Measurements from ENCODE around the gene FBXL17. TPM values are rescaled to one million over a fixed set of nuclear protein-coding genes. Genes with fewer than 3 reads are reported as not detected.
"Not testable (repeated sequence)": the region's sequence is repeated elsewhere in the genome, so short reads cannot be mapped to it uniquely, and the experiment has no call there.

FBXL17 gene
- total RNA-seq, 4 donors from 2014 or later: 14.9 to 62.5 (median 20.6) TPM

DNA sequence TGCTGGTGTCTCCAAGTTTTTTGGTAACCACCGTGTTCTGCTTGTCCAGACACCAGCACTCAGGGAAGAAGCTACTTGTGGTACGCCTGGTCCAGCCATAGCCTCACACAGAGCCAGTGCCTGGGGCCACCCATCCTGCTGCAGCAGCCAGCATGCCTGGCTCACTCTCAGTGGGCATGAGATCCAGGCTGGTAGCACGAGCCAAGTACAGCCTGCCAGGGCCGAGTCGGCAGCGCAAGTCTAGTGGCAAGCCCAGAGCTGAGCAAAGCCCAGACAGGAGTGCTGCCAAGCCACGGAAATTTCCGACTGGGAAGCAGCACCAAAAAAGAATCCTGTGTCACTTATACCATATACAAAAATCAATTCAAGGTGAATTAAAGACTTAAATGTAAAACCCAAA is 36.3 kb upstream of the FBXL17 start:
- Histone ChIP-seq H3K4me1 (no peaks in the 10 kb centered on the region), H3K9me3 (peaks cover 3% of the 10 kb centered on the region), H3K36me3 (no peaks in the 10 kb centered on the region), H3K4me3 (no peak overlapping the region), H3K27ac (no peak overlapping the region), H3K27me3 (peaks cover 7% of the 10 kb centered on the region)
- DNase-seq (ENCODE audit: low spot score in 2 of 2): peak in 1 of 2 donors; percentile 52
- no peak for TF ChIP-seq EP300 (IDR thresholded peaks at IDR 0.05)
- TF ChIP-seq POLR2AphosphoS5 (IDR thresholded peaks at IDR 0.05): no peak
- TF ChIP-seq, protein P1, sequence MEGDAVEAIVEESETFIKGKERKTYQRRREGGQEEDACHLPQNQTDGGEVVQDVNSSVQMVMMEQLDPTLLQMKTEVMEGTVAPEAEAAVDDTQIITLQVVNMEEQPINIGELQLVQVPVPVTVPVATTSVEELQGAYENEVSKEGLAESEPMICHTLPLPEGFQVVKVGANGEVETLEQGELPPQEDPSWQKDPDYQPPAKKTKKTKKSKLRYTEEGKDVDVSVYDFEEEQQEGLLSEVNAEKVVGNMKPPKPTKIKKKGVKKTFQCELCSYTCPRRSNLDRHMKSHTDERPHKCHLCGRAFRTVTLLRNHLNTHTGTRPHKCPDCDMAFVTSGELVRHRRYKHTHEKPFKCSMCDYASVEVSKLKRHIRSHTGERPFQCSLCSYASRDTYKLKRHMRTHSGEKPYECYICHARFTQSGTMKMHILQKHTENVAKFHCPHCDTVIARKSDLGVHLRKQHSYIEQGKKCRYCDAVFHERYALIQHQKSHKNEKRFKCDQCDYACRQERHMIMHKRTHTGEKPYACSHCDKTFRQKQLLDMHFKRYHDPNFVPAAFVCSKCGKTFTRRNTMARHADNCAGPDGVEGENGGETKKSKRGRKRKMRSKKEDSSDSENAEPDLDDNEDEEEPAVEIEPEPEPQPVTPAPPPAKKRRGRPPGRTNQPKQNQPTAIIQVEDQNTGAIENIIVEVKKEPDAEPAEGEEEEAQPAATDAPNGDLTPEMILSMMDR (IDR thresholded peaks at IDR 0.05): no peak
- TF ChIP-seq POLR2A (IDR thresholded peaks at IDR 0.05): no peak
- 20% methylated on average over 5 of the region's 8 CpGs for WGBS

DNA sequence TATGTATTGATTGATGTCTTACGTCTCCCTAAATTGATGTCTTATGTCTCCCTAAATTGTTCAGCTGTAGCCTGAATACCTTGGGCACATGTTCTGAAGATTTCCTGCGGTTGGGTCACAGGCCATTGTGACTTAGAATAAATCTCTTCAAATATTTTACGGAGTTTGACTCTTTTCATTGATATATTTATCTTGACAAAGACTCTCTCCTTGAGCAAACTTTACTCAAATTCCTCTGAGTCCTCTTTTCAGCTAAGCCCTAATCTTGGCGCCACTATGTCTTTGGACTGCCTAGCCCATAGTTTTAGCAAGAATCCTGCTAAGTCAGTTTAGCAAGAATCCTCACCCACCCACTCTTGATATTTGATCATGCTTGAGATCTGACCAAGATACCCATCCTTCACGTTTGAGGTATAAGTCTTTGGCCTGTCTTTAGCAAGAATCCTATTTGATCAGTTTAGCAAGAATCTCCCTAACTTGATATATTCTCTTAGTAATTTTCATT is 35.3 kb upstream of the FBXL17 start:
- 82% methylated on average over 5 of the region's 5 CpGs for WGBS
- no peaks in the 10 kb centered on the region for H3K36me3 ChIP-seq
- no peaks in the 10 kb centered on the region for H3K4me1 ChIP-seq

DNA sequence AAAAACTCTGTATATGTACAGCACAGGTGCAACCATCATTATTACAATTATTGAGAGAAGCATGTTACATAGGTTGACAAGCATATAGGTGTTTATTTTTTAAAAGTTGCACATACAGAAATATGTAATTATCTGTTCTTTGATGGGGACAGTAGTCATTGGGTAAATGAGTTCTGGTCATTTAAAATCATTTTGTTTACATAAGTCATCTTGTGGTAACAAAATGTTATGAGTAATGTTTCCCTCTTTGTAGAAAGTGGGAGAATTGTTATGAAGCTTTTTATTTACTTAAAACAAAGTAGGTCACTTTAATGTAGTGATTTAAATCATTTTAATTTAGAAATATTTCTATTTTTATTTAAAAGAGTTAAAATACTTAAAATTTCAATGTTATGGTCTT is 33.8 kb upstream of the FBXL17 start:
- Histone ChIP-seq H3K4me3 (no peak overlapping the region), H3K36me3 (no peaks in the 10 kb centered on the region), H3K27ac (no peak overlapping the region), H3K9me3 (no peaks in the 10 kb centered on the region), H3K4me1 (no peaks in the 10 kb centered on the region), H3K27me3 (peaks cover 7% of the 10 kb centered on the region)
- DNase-seq (ENCODE audit: low spot score in 2 of 2): no peak
- TF ChIP-seq POLR2A (IDR thresholded peaks at IDR 0.05) (no peak), POLR2AphosphoS5 (IDR thresholded peaks at IDR 0.05) (no peak), EP300 (IDR thresholded peaks at IDR 0.05) (no peak)
- TF ChIP-seq, protein P1 (IDR thresholded peaks at IDR 0.05): no peak

More for the DNA sequence above, 35.3 kb upstream of the FBXL17 start:
- Histone ChIP-seq H3K27ac (no peak overlapping the region), H3K27me3 (peaks cover 7% of the 10 kb centered on the region), H3K9me3 (no peaks in the 10 kb centered on the region), H3K4me3 (no peak overlapping the region)
- DNase-seq (ENCODE audit: low spot score in 2 of 2): no peak
- TF ChIP-seq, protein P1 (IDR thresholded peaks at IDR 0.05): no peak
- TF ChIP-seq POLR2A (IDR thresholded peaks at IDR 0.05): no peak
- no peak for TF ChIP-seq POLR2AphosphoS5 (IDR thresholded peaks at IDR 0.05)
- TF ChIP-seq EP300 (IDR thresholded peaks at IDR 0.05): no peak

DNA sequence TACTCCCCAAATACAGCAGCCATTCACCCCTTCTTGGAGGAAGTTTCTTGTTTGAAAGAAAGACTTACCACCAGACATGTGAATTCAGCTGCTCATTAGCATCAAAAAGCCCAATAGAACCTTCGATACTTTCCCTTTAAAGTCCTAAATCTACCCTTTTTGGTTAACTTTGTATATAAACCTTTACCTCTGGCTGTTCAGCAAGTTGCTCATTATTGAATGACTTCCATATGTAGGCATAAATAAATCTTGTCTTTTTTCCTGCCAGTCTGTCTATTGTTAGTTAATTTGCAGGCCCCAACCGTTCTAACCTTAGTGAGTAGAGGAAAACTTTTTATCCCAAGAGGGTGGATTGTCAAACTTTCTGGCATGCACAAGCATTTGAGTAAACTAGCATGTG is 27.9 kb upstream of the FBXL17 start:
- no peak overlapping the region for H3K27ac ChIP-seq
- no peaks in the 10 kb centered on the region for H3K36me3 ChIP-seq
- TF ChIP-seq, protein P1 (IDR thresholded peaks at IDR 0.05): no peak
- no peak for TF ChIP-seq POLR2AphosphoS5 (IDR thresholded peaks at IDR 0.05)
- no peak for TF ChIP-seq EP300 (IDR thresholded peaks at IDR 0.05)
- TF ChIP-seq POLR2A (IDR thresholded peaks at IDR 0.05): no peak
- H3K27me3 ChIP-seq: no peaks in the 10 kb centered on the region
- H3K4me3 ChIP-seq: no peak overlapping the region
- DNase-seq (ENCODE audit: low spot score in 2 of 2): no peak
- no peaks in the 10 kb centered on the region for H3K9me3 ChIP-seq
- no peaks in the 10 kb centered on the region for H3K4me1 ChIP-seq
- WGBS: 43% methylated on average over 2 of the region's 2 CpGs

DNA sequence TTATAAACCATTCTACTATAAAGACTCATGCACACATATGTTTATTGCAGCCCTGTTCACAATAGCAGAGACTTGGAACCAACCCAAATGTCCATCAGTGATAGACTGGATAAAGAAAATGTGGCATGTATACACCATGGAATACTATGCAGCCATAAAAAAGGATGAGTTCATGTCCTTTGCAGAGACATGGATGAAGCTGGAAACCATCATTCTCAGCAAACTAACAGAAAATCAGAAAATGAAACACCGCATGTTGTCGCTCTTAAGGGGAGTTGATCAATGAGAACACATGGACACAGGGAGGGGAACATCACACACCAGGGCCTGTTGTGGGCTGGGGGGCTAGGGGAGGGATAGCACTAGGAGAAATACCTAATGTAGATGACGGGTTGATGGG is 23.3 kb upstream of the FBXL17 start:
- 95% methylated on average over 3 of the region's 3 CpGs for WGBS
- not testable (repeated sequence) for H3K4me1 ChIP-seq; H3K36me3 ChIP-seq; H3K4me3 ChIP-seq; H3K9me3 ChIP-seq; DNase-seq (ENCODE audit: low spot score in 2 of 2); H3K27me3 ChIP-seq; H3K27ac ChIP-seq

DNA sequence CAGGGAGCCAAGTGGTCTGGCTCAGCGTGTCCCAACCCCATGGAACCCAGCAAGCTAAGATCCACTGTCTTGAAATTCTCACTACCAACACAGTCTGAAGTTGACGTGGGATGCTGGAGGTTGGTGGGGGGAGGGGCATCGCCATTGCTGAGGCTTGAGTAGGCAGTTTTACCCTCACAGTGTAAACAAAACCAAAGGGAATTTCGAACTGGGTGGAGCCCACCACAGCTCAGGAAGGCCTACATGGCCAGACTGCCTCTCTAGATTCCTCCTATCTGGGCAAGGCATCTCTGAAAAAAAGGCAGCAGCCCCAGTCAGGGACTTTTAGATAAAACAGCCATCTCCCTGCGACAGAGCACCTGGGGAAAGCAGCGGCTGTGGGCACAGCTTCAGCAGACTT is 17.1 kb upstream of the FBXL17 start:
- no peak overlapping the region for H3K4me3 ChIP-seq
- no peak for TF ChIP-seq EP300 (IDR thresholded peaks at IDR 0.05)
- TF ChIP-seq, protein P1 (IDR thresholded peaks at IDR 0.05): no peak
- no peaks in the 10 kb centered on the region for H3K9me3 ChIP-seq
- H3K27ac ChIP-seq: no peak overlapping the region
- no peak for DNase-seq (ENCODE audit: low spot score in 2 of 2)
- no peaks in the 10 kb centered on the region for H3K27me3 ChIP-seq
- no peaks in the 10 kb centered on the region for H3K4me1 ChIP-seq
- WGBS: 76% methylated on average over 5 of the region's 6 CpGs
- no peaks in the 10 kb centered on the region for H3K36me3 ChIP-seq

DNA sequence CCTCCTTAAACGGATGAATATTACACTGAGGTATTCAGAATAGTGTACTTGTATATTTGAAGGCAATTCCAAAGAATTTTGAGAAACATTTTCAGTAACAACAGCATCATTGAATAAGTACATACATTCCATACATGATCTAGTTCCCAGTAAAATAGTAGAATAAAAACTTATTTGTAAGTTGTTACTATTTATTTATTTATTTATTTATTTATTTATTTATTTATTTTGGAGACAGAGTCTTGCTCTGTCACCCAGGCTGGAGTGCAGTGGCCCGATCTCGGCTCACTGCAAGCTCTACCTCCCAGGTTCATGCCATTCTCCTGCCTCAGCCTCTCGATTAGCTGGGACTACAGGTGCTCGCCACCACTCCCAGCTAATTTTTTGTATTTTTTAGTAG is 14.9 kb upstream of the FBXL17 start:
- not testable (repeated sequence) for H3K9me3 ChIP-seq; H3K27me3 ChIP-seq; DNase-seq (ENCODE audit: low spot score in 2 of 2); H3K4me3 ChIP-seq; H3K4me1 ChIP-seq; H3K36me3 ChIP-seq; H3K27ac ChIP-seq
- 96% methylated on average over 5 of the region's 5 CpGs for WGBS
